Fibroblast of skin of right biceps (primary cell): Measurements from ENCODE around the gene TSKU.
"Not testable (repeated sequence)": the region's sequence is repeated elsewhere in the genome, so short reads cannot be mapped to it uniquely, and the experiment has no call there.

Source experiments
- DNase-seq: peaks from one replicate; pipeline ENCODE4 v3.0.0-alpha.2; 2013

Gene TSKU

GRCh38 chr11:76803811-76804600, 20.9 kb downstream of the TSKU start:
- DNase-seq: no peak

GRCh38 chr11:76805206-76805913, 22.2 kb downstream of the TSKU start:
- DNase-seq: peak; percentile 35

DNA sequence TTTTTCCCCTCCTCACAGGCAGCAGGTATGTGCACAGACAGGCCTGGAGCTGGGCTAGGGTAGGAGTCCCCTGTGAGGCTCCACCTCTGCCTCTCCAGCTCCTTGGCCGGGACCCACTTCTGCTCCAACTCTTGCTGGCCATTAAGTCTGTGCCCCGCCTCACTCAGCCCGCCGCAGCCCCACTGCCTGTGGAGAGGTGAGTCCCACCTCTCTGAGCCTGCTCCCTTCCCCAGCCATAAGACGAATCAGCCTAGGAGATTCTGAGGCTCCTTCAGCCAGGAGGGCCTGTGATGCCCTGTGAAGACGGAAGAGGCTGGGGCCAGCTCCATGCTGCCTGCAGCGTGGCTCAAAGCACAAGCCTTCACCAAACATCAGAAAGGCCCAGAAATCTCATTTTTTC, 23.0 kb downstream of the TSKU start:
- no peak for DNase-seq

GRCh38 chr11:76806608-76807205, 23.6 kb downstream of the TSKU start:
- DNase-seq: no peak

DNA sequence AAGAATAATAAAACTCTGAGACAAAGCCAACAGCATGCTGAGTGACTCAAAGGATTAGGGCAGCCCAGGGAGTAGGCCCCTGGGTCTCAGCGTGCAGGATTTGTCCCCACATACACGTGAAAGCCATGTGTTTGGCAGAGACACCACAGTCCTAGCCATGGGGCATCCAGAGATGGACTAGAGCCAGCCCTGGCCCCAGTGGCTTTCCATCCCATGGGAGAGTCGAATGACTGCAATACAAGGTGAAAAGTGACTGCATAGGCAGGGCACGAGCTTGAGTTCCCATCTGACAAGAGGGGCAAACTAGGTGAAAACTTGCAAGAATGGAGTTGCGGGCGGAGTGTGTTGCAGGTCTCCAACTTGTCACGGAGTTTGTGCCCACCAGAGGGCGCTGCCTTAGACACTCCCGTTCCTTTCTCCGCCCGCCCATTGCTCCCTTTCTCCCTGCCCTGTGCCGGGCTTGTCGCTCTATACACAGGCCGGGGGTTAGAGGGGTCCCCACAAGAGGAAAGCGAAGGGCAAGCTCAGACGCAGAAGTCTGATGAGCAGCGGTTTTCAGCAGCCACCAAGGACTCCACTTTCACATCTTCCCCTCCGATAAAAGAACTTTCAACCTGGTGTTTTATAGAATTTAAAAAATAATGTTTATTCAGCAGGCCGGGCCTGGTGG, 24.2 kb downstream of the TSKU start:
- DNase-seq: peak; percentile 76

DNA sequence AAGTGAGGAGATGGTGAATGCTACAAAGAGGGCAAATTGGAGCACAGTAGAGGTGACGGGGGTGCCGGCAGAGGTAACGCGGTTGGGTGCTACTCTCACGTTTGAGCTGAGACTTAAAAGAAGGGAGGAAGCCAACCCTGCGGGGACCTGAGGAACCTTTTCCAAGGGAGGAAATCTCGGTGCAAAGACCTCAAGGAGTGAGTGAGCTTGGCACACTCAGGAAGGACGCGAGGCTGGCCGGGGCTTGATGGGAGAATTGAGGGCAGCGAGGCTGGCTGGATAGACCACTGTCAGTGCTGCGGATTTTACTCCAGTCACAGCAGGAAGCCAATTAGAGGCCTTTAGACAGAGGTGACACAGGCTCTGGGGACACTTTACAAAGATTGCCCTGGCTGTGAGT, 25.0 kb downstream of the TSKU start:
- no peak for DNase-seq

DNA sequence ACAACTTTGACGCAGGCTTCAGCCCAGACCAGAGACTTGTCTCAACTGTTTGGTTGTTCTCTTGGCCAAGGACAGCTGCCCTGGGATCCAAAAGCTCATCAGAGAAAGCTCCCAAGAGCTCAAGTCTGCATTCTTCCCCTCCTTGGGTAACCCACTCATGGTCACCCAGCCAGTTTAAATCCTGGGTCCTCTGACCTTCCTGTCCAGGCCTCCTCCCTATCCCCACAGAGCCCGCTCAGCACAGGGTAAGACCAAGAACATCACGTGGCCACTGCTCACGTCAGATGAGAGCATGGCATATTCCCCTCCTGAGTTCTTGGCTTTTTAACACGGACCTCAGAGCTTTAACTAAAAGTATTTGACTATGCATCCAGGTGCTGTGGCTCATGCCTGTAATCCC, 25.8 kb downstream of the TSKU start:
- DNase-seq: no peak

- DNase-seq: peak; percentile 28
Observed at GRCh38 chr11:76810151-76810853, 27.1 kb downstream of the TSKU start.

GRCh38 chr11:76811259-76811658, 28.1 kb downstream of the TSKU start:
- no peak for DNase-seq

GRCh38 chr11:76814414-76814813, 31.3 kb downstream of the TSKU start:
- DNase-seq: no peak

- DNase-seq: not testable (repeated sequence)
Observed at GRCh38 chr11:76815678-76816077, 32.5 kb downstream of the TSKU start.

GRCh38 chr11:76820184-76820566, 37.0 kb downstream of the TSKU start:
- no peak for DNase-seq

DNA sequence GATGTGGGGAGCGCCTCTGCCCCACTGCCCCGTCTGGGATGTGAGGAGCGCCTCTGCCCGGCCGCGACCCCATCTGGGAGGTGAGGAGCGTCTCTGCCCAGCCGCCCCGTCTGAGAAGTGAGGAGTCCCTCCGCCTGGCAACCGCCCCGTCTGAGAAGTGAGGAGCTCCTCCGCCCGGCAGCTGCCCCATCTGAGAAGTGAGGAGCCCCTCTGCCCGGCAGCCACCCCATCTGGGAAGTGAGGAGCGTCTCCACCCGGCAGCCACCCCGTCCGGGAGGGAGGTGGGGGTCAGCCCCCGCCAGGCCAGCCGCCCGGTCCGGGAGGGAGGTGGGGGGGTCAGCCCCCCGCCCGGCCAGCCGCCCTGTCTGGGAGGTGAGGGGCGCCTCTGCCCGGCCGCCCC, 38.2 kb downstream of the TSKU start:
- not testable (repeated sequence) for DNase-seq

DNA sequence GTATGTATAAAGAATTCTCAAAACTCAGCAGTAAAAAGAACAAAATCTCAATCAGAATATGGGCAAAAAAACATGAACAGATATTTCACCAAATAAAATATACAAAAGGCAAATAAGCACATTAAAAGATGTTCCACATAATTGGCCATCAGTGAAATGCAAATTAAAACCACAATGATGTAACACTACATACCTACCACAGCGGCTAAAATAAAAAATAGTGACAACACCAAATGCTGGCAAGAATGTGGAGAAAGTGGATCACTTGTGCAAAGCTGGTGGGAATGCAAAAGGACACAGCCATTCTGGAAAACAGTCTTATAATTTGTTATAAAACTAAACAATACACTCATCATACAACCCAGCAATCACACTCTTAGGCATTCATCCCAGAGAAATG, 39.2 kb downstream of the TSKU start:
- DNase-seq: no peak

GRCh38 chr11:76823481-76824028, 40.4 kb downstream of the TSKU start:
- peak; percentile 89 for DNase-seq

DNA sequence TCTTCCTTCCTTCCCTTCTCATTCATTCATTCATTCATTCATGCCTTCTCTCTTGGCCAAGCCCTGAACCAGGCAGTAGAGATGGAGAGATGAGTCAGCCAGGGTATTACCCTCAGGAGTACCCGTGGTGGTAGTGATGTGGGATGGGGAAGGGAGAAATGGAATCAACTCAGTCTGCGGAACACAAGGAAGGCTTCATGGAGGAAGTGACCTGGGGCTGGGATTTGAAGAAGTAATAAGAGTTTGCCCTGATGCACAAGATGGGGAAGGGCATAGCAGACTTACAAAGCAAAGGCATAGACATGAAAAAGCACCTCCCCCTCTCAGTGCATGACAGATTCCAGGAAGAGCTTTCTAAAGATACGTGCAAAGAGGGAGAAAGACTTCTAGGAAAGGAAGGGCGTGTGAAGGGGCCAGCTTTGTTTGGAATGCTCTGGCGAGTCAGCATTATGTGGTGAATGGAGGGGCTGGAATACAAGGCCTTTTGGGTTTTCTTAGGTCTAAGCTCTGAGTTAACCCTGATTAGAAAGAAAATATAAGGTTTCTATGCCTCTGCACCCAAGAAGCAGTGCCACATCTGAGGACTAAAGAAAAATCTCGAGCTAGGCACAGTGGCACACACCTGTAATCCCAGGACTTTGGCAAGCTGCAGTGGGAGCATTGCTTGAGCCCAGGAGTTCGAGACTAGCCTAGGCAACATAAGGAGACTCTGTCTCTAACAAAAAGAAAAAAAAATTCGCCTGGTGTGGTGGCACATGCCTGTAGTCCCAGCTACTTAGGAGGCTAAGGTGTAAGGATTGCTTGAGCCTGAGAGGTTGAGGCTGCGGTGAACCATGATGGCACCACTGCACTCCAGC, 41.2 kb downstream of the TSKU start:
- peak; percentile 83 for DNase-seq

DNA sequence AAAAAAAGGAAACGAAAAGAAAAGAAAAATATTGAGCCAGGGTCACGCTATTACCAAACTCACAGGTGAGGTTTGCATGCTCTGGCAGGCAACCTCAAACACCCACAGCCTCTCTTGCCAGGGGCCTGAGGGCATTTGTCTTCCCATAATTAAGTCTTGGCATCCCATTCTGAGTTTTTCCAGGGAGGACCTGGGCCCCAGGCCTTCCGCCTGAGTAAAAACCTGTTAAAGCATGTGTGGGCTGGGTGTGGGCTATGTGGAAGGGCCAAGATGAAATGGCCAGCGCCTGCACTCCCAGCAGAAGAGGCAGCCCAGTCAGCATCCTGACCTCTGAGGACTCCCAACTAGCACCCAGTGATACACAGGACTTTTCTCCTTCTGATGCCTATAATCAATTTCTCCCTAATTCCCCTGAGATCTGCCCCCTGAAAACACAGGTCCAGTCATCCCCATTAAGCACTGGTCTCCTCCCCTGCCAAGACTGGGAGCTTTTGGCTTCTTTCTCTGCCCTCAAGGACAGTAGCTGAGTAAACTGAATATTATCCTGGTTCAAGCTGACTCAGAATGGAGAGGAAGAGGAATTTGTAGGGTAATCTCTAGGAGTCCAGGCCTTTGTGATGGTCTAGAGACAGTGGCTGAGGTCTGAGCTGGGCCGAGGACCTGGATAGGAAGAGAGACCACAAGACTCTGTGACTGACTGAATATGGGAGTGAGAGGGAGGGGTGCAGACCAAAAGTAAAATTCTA, 42.0 kb downstream of the TSKU start:
- peak; percentile 39 for DNase-seq

DNA sequence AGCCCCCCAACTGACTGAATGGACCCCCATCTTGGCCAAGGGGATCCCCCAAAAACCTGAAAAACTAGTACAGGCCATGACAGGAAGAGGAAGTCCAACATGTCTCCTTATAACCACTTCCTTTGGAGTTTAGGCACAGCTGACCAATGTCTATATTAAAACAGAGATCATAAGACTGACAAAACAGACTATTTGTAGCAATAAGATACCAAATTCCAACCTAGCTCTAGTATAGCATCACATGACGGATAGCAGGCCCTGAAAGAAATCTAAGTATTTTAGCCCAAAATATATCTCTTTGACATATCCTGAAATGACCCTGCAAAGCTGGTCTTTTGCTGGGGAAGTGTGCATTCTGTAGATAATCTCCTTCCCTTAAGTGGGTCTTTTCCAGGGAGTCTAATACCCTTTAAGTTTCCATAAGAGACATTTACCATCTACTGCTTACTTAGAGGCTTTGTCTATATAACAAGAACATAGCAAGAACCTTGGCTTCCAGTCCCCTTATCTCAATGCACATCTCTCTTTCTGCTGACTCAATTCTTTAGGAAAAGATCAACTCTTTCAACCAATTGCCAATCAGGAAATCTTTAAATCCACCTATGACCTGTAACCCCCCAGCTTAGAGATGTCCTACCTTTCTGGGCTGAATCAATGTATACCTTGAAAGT, 42.7 kb downstream of the TSKU start:
- no peak for DNase-seq

DNA sequence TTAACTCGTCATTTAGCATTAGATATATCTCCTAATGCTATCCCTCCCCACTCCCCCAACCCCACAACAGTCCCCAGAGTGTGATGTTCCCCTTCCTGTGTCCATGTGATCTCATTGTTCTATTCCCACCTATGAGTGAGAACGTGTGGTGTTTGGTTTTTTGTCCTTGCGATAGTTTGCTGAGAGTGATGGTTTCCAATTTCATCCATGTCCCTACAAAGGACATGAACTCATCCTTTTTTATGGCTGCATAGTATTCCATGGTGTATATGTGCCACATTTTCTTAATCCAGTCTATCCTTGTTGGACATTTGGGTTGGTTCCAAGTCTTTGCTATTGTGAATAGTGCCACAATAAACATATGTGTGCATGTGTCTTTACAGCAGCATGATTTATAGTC, 43.4 kb downstream of the TSKU start:
- DNase-seq: not testable (repeated sequence)

DNA sequence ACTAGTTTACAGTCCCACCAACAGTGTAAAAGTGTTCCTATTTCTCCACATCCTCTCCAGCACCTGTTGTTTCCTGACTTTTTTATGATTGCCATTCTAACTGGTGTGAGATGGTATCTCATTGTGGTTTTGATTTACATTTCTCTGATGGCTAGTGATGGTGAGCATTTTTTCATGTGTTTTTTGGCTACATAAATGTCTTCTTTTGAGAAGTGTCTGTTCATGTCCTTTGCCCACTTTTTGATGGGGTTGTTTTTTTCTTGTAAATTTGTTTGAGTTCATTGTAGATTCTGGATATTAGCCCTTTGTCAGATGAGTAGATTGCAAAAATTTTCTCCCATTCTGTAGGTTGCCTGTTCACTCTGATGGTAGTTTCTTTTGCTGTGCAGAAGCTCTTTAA, 43.8 kb downstream of the TSKU start:
- DNase-seq: not testable (repeated sequence)
